Keratinocyte (primary cell): ENCODE measurements around the gene OSGIN1. TPM values are rescaled to one million over a fixed set of nuclear protein-coding genes. Genes with fewer than 3 reads are reported as not detected.

Experiments used
- DNase-seq: peaks from one replicate; pipeline ENCODE4 v3.0.0-alpha.2; 2011; ENCODE audit warnings: low read depth, missing footprints, low spot score
- FAIRE-seq: peaks from 2 replicates; lab custom pipeline; 2011; peaks lifted over from hg19 to GRCh38; lab: Jason Lieb, UNC
- H2AFZ ChIP-seq: 2 replicates; pipeline ENCODE4 v1.6.0; 2012; ENCODE audit warnings: low read length, control low read depth, inconsistent platforms; ENCODE audit not compliant: control insufficient read depth
- H3K27ac ChIP-seq: 2 replicates; pipeline ENCODE4 v1.5.1; 2011; ENCODE audit warnings: low read length; ENCODE audit not compliant: control insufficient read depth, insufficient read depth
- H3K27me3 ChIP-seq: 3 replicates; pipeline ENCODE4 v1.6.0; 2011; ENCODE audit warnings: low read length; ENCODE audit not compliant: control insufficient read depth, insufficient read depth; ENCODE audit errors: extremely low read depth
- H3K36me3 ChIP-seq, 2 experiments: 2 replicates in 1 of 2; 3 replicates in 1 of 2; pipeline ENCODE4 v1.5.1; 2011; ENCODE audit warnings: low read length in 2 of 2, mild to moderate bottlenecking in 1 of 2; ENCODE audit not compliant: control insufficient read depth in 2 of 2, insufficient read depth in 2 of 2; ENCODE audit errors: extremely low read depth in 1 of 2
- H3K4me1 ChIP-seq: 3 replicates; pipeline ENCODE4 v1.5.1; 2011; ENCODE audit warnings: low read length; ENCODE audit not compliant: control insufficient read depth, insufficient read depth; ENCODE audit errors: extremely low read depth
- H3K4me2 ChIP-seq: 3 replicates; pipeline ENCODE4 v1.6.0; 2011; ENCODE audit warnings: low read depth, low read length; ENCODE audit not compliant: control insufficient read depth, insufficient read depth; ENCODE audit errors: extremely low read depth
- H3K4me3 ChIP-seq, 3 experiments: fragments of 200-600 bp in 1 of 3; sonication (generic) in 1 of 3; 2 replicates in 2 of 3; 3 replicates in 1 of 3; pipeline ENCODE4 v1.5.1; 2011 to 2016; ENCODE audit warnings: low read length in 3 of 3, mild to moderate bottlenecking in 3 of 3, control low read depth in 2 of 3, inconsistent platforms in 1 of 3, low read depth in 1 of 3, mixed read lengths in 1 of 3, mixed run types in 1 of 3, moderate library complexity in 1 of 3; ENCODE audit not compliant: control insufficient read depth in 2 of 3, insufficient read depth in 2 of 3; ENCODE audit errors: extremely low read depth in 1 of 3
- H3K79me2 ChIP-seq: 2 replicates; pipeline ENCODE4 v1.6.0; 2012; ENCODE audit warnings: low read length; ENCODE audit not compliant: control insufficient read depth, insufficient read depth
- H3K9ac ChIP-seq: 3 replicates; pipeline ENCODE4 v1.6.0; 2011; ENCODE audit warnings: low read length; ENCODE audit not compliant: control insufficient read depth, insufficient read depth; ENCODE audit errors: extremely low read depth
- H3K9me1 ChIP-seq: 3 replicates; pipeline ENCODE4 v1.6.0; 2011; ENCODE audit warnings: low read length; ENCODE audit not compliant: control insufficient read depth, insufficient read depth; ENCODE audit errors: extremely low read depth
- H3K9me3 ChIP-seq: 2 replicates; pipeline ENCODE4 v1.5.1; 2012; ENCODE audit warnings: low read depth, low read length; ENCODE audit not compliant: control insufficient read depth
- H4K20me1 ChIP-seq: 3 replicates; pipeline ENCODE4 v1.6.0; 2011; ENCODE audit warnings: low read length; ENCODE audit not compliant: control insufficient read depth, insufficient read depth; ENCODE audit errors: extremely low read depth
- EZH2 ChIP-seq: IDR thresholded peaks from one replicate; pipeline ENCODE4 v1.6.1; 2012; ENCODE audit warnings: inconsistent platforms, mild to moderate bottlenecking, low read length, moderate library complexity
- dilution Hi-C: fragments of 300-500 bp; cut with MboI; formaldehyde crosslinking; loops from one replicate; pipeline ENCODE4 v1.7.0; 2020; ENCODE audit warnings: low sequenced_read_pairs; ENCODE audit not compliant: extremely low pct_ligation_motif_present
- polyA plus RNA-seq, 5 experiments: library from polyadenylated mRNA; depleted of rRNA in 3 of 5; stranded (reverse) in 3 of 5; stranded (forward) in 1 of 5; unstranded in 1 of 5; fragments of >200 nt; gene quantifications; 1 replicate in 1 of 5; 2 replicates in 3 of 5; 3 replicates in 1 of 5; pipeline versions ENCODE4 v1.2.1 to v1.2.3, GENCODE V29; 2011 to 2012; ENCODE audit warnings: missing spikeins in 2 of 5, low read depth in 1 of 5, low replicate concordance in 1 of 5
- TF ChIP-seq, protein P1 (sequence below), 3 experiments: IDR thresholded peaks in 1 of 3; conservative IDR thresholded peaks in 1 of 3; optimal IDR thresholded peaks in 1 of 3; 2 replicates in 2 of 3; 3 replicates in 1 of 3; pipeline versions ENCODE3 to v1.5.1; 2011; ENCODE audit warnings: low read length in 3 of 3, mild to moderate bottlenecking in 3 of 3, moderate library complexity in 2 of 3, control low read depth in 1 of 3, inconsistent platforms in 1 of 3; ENCODE audit not compliant: insufficient read depth in 2 of 3; ENCODE audit errors: extremely low read depth in 1 of 3

The OSGIN1 gene
- polyA plus RNA-seq, 1 donor (not counting 4 experiments of a cell fraction or from before 2014, with no cell fraction given) = 2.1 TPM

DNA sequence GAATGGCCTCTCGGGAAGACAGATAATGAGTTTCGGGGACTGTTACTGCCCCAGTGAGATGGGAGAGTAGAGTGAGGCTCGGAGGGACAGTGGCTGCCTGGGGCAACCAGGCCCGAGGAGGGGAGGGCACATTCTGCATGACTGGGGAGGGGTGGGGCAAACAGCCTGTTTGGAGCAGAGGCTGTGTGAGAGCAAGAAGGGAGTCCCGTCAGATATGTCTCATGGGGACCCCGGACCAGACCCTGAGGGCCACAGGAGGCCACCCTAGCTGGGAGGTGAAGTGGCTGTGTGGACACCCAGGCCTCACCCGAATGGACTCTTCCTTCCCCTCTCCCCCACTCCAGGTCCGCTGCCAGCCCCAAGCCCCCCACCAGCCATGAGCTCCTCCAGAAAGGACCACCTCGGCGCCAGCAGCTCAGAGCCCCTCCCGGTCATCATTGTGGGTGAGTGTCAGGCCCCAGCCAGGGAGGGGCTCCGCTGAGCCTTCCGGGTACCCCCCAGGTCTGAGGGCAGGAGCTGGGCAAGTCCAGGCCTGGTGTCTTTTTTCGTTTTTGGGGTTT, 4.3 kb downstream of the OSGIN1 start:
- no peak overlapping the region for H3K27ac ChIP-seq
- H4K20me1 ChIP-seq = no peaks in the 10 kb centered on the region
- no peaks in the 10 kb centered on the region for H3K9me3 ChIP-seq
- DNase-seq (no peak), FAIRE-seq (no peak)
- H3K9me1 ChIP-seq = no peaks in the 10 kb centered on the region
- dilution Hi-C loops = no loop called here
- H3K9ac ChIP-seq = no peak overlapping the region
- H3K4me3 ChIP-seq = no peak overlapping the region
- no peak overlapping the region for H3K4me2 ChIP-seq
- TF ChIP-seq EZH2 = no peak
- TF ChIP-seq, protein P1, sequence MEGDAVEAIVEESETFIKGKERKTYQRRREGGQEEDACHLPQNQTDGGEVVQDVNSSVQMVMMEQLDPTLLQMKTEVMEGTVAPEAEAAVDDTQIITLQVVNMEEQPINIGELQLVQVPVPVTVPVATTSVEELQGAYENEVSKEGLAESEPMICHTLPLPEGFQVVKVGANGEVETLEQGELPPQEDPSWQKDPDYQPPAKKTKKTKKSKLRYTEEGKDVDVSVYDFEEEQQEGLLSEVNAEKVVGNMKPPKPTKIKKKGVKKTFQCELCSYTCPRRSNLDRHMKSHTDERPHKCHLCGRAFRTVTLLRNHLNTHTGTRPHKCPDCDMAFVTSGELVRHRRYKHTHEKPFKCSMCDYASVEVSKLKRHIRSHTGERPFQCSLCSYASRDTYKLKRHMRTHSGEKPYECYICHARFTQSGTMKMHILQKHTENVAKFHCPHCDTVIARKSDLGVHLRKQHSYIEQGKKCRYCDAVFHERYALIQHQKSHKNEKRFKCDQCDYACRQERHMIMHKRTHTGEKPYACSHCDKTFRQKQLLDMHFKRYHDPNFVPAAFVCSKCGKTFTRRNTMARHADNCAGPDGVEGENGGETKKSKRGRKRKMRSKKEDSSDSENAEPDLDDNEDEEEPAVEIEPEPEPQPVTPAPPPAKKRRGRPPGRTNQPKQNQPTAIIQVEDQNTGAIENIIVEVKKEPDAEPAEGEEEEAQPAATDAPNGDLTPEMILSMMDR (optimal IDR thresholded peaks at IDR 0.05 in 1 of 3, IDR thresholded peaks at IDR 0.05 in 1 of 3, conservative IDR thresholded peaks at IDR 0.05 in 1 of 3; ENCODE audit: extremely low read depth in 1 of 3, insufficient read depth in 2 of 3, low read length in 3 of 3) = no peak
- peaks cover 0 to 25% of the 10 kb centered on the region in 2 experiments for H3K36me3 ChIP-seq
- H3K4me1 ChIP-seq = peaks cover 18% of the 10 kb centered on the region
- H3K27me3 ChIP-seq = no peaks in the 10 kb centered on the region
- H2AFZ ChIP-seq = no peak overlapping the region
- H3K79me2 ChIP-seq = no peaks in the 10 kb centered on the region

DNA sequence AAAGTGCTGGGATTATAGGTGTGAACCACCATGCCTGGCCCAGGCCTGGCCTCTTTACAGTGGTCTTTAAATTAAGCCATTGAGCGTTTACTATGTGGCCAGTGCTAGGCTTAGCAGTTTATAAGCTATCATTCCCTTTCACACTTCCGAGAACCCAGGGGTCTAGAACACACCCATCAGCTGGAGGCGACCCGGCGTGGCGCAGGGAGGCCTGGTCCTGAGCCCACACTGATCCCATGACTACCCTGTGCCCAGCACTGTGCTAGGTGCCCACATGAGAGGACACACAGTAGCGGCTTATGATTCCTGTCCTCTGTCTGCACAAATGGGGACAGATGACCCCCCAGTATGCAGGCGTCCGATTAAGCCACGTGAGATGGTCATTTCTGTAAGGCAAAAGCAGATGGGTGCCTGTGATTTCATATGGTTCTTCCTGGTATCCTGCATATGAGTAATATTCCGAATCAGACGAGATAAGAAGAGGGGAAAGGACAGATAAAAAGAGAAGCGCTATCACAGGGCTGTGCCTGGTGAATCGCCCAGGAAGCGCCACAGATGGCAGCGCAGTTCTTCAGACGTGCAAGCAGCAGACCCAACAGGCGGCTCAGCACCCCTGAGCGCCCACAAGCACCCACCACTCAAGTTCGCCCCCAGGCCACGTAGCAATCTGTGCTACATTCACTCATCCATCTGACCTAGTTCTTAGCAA, 5.3 kb downstream of the OSGIN1 start:
- H3K36me3 ChIP-seq = peaks cover 0 to 26% of the 10 kb centered on the region in 2 experiments
- H3K79me2 ChIP-seq = no peaks in the 10 kb centered on the region
- H3K4me1 ChIP-seq = peaks cover 14% of the 10 kb centered on the region
- H3K9ac ChIP-seq = no peak overlapping the region
- no peaks in the 10 kb centered on the region for H3K9me3 ChIP-seq
- H2AFZ ChIP-seq = no peak overlapping the region
- no peak overlapping the region for H3K27ac ChIP-seq
- no peaks in the 10 kb centered on the region for H3K9me1 ChIP-seq
- no peaks in the 10 kb centered on the region for H4K20me1 ChIP-seq
- FAIRE-seq = no peak
- no peak overlapping the region for H3K4me2 ChIP-seq
- H3K4me3 ChIP-seq = no peak overlapping the region
- DNase-seq = no peak
- dilution Hi-C loops = no loop called here
- H3K27me3 ChIP-seq = no peaks in the 10 kb centered on the region
- no peak for TF ChIP-seq EZH2
- TF ChIP-seq, protein P1 (optimal IDR thresholded peaks at IDR 0.05 in 1 of 3, IDR thresholded peaks at IDR 0.05 in 1 of 3, conservative IDR thresholded peaks at IDR 0.05 in 1 of 3; ENCODE audit: extremely low read depth in 1 of 3, insufficient read depth in 2 of 3, low read length in 3 of 3) = no peak
